ENCODE data around the gene EBLN2.
"Not testable (repeated sequence)": the region's sequence is repeated elsewhere in the genome, so short reads cannot be mapped to it uniquely, and the experiment has no call there.

The EBLN2 gene

GRCh38 chr3:73056845-73057150 is 4.7 kb upstream of the EBLN2 start:
- no peaks in the 10 kb centered on the region for H3K9me3 ChIP-seq (ENCODE audit: control insufficient read depth in 1 of 2, low read length in 2 of 2)
- no peak overlapping the region for H3K9ac ChIP-seq (ENCODE audit: low read depth in 1 of 2, low read length in 2 of 2)
- H3K4me3 ChIP-seq (ENCODE audit: low read depth in 1 of 2, low read length in 2 of 2), result no peak overlapping the region
- no peak overlapping the region for H3K27ac ChIP-seq (ENCODE audit: low read depth, low read length)
- no peaks in the 10 kb centered on the region for H3K27me3 ChIP-seq (ENCODE audit: control insufficient read depth in 1 of 2, insufficient read depth in 2 of 2, low read length in 2 of 2)
- peaks cover 5 to 13% of the 10 kb centered on the region in 2 donors for H3K4me1 ChIP-seq (ENCODE audit: control insufficient read depth in 1 of 2, insufficient read depth in 2 of 2, low read length in 2 of 2)
- H3K36me3 ChIP-seq (ENCODE audit: control insufficient read depth in 1 of 2, insufficient read depth in 2 of 2, low read length in 2 of 2), result peaks cover 0 to 5% of the 10 kb centered on the region in 2 donors

- Histone ChIP-seq H3K27me3 (ENCODE audit: control insufficient read depth in 1 of 2, insufficient read depth in 2 of 2, low read length in 2 of 2) (no peaks in the 10 kb centered on the region), H3K4me3 (ENCODE audit: low read depth in 1 of 2, low read length in 2 of 2) (no peak overlapping the region), H3K9me3 (ENCODE audit: control insufficient read depth in 1 of 2, low read length in 2 of 2) (no peaks in the 10 kb centered on the region), H3K36me3 (ENCODE audit: control insufficient read depth in 1 of 2, insufficient read depth in 2 of 2, low read length in 2 of 2) (peaks cover 16 to 37% of the 10 kb centered on the region in 2 donors), H3K4me1 (ENCODE audit: control insufficient read depth in 1 of 2, insufficient read depth in 2 of 2, low read length in 2 of 2) (peaks cover 5% of the 10 kb centered on the region in 2 donors), H3K9ac (ENCODE audit: low read depth in 1 of 2, low read length in 2 of 2) (no peak overlapping the region), H3K27ac (ENCODE audit: low read depth, low read length) (no peak overlapping the region)
Observed at GRCh38 chr3:73060302-73060723, 1.1 kb upstream of the EBLN2 start.

GRCh38 chr3:73066243-73066642 is 4.8 kb downstream of the EBLN2 start:
- H3K4me3 ChIP-seq (ENCODE audit: low read depth in 1 of 2, low read length in 2 of 2); H3K9me3 ChIP-seq (ENCODE audit: control insufficient read depth in 1 of 2, low read length in 2 of 2); H3K9ac ChIP-seq (ENCODE audit: low read depth in 1 of 2, low read length in 2 of 2); H3K27ac ChIP-seq (ENCODE audit: low read depth, low read length); H3K4me1 ChIP-seq (ENCODE audit: control insufficient read depth in 1 of 2, insufficient read depth in 2 of 2, low read length in 2 of 2); H3K27me3 ChIP-seq (ENCODE audit: control insufficient read depth in 1 of 2, insufficient read depth in 2 of 2, low read length in 2 of 2): not testable (repeated sequence)
- peaks cover 19 to 34% of the 10 kb centered on the region in 2 donors for H3K36me3 ChIP-seq (ENCODE audit: control insufficient read depth in 1 of 2, insufficient read depth in 2 of 2, low read length in 2 of 2)

GRCh38 chr3:73068419-73068818 is 7.0 kb downstream of the EBLN2 start:
- Histone ChIP-seq H3K9me3 (ENCODE audit: control insufficient read depth in 1 of 2, low read length in 2 of 2) (no peaks in the 10 kb centered on the region), H3K4me3 (ENCODE audit: low read depth in 1 of 2, low read length in 2 of 2) (no peak overlapping the region), H3K27ac (ENCODE audit: low read depth, low read length) (no peak overlapping the region), H3K4me1 (ENCODE audit: control insufficient read depth in 1 of 2, insufficient read depth in 2 of 2, low read length in 2 of 2) (no peaks in the 10 kb centered on the region), H3K9ac (ENCODE audit: low read depth in 1 of 2, low read length in 2 of 2) (no peak overlapping the region), H3K36me3 (ENCODE audit: control insufficient read depth in 1 of 2, insufficient read depth in 2 of 2, low read length in 2 of 2) (peaks cover 8 to 19% of the 10 kb centered on the region in 2 donors), H3K27me3 (ENCODE audit: control insufficient read depth in 1 of 2, insufficient read depth in 2 of 2, low read length in 2 of 2) (no peaks in the 10 kb centered on the region)

GRCh38 chr3:73069187-73069586 is 7.7 kb downstream of the EBLN2 start:
- H3K9ac ChIP-seq (ENCODE audit: low read depth in 1 of 2, low read length in 2 of 2), result no peak overlapping the region
- no peak overlapping the region for H3K4me3 ChIP-seq (ENCODE audit: low read depth in 1 of 2, low read length in 2 of 2)
- no peaks in the 10 kb centered on the region for H3K9me3 ChIP-seq (ENCODE audit: control insufficient read depth in 1 of 2, low read length in 2 of 2)
- H3K27me3 ChIP-seq (ENCODE audit: control insufficient read depth in 1 of 2, insufficient read depth in 2 of 2, low read length in 2 of 2), result no peaks in the 10 kb centered on the region
- H3K36me3 ChIP-seq (ENCODE audit: control insufficient read depth in 1 of 2, insufficient read depth in 2 of 2, low read length in 2 of 2), result peaks cover 8 to 13% of the 10 kb centered on the region in 2 donors
- no peak overlapping the region for H3K27ac ChIP-seq (ENCODE audit: low read depth, low read length)
- H3K4me1 ChIP-seq (ENCODE audit: control insufficient read depth in 1 of 2, insufficient read depth in 2 of 2, low read length in 2 of 2), result no peaks in the 10 kb centered on the region

GRCh38 chr3:73069775-73070444 is 8.5 kb downstream of the EBLN2 start:
- no peak overlapping the region for H3K4me3 ChIP-seq (ENCODE audit: low read depth in 1 of 2, low read length in 2 of 2)
- no peaks in the 10 kb centered on the region for H3K4me1 ChIP-seq (ENCODE audit: control insufficient read depth in 1 of 2, insufficient read depth in 2 of 2, low read length in 2 of 2)
- no peaks in the 10 kb centered on the region for H3K27me3 ChIP-seq (ENCODE audit: control insufficient read depth in 1 of 2, insufficient read depth in 2 of 2, low read length in 2 of 2)
- H3K9ac ChIP-seq (ENCODE audit: low read depth in 1 of 2, low read length in 2 of 2), result no peak overlapping the region
- no peaks in the 10 kb centered on the region for H3K9me3 ChIP-seq (ENCODE audit: control insufficient read depth in 1 of 2, low read length in 2 of 2)
- H3K36me3 ChIP-seq (ENCODE audit: control insufficient read depth in 1 of 2, insufficient read depth in 2 of 2, low read length in 2 of 2), result peaks cover 5 to 6% of the 10 kb centered on the region in 2 donors
- no peak overlapping the region for H3K27ac ChIP-seq (ENCODE audit: low read depth, low read length)

GRCh38 chr3:73070675-73071575 is 9.5 kb downstream of the EBLN2 start:
- Histone ChIP-seq H3K9me3 (ENCODE audit: control insufficient read depth in 1 of 2, low read length in 2 of 2) (no peaks in the 10 kb centered on the region), H3K9ac (ENCODE audit: low read depth in 1 of 2, low read length in 2 of 2) (no peak overlapping the region), H3K27me3 (ENCODE audit: control insufficient read depth in 1 of 2, insufficient read depth in 2 of 2, low read length in 2 of 2) (no peaks in the 10 kb centered on the region), H3K4me3 (ENCODE audit: low read depth in 1 of 2, low read length in 2 of 2) (no peak overlapping the region), H3K4me1 (ENCODE audit: control insufficient read depth in 1 of 2, insufficient read depth in 2 of 2, low read length in 2 of 2) (no peaks in the 10 kb centered on the region), H3K27ac (ENCODE audit: low read depth, low read length) (no peak overlapping the region), H3K36me3 (ENCODE audit: control insufficient read depth in 1 of 2, insufficient read depth in 2 of 2, low read length in 2 of 2) (peaks cover 0 to 3% of the 10 kb centered on the region in 2 donors)

- Histone ChIP-seq H3K36me3 (ENCODE audit: control insufficient read depth in 1 of 2, insufficient read depth in 2 of 2, low read length in 2 of 2) (peaks cover 0 to 3% of the 10 kb centered on the region in 2 donors), H3K27ac (ENCODE audit: low read depth, low read length) (no peak overlapping the region), H3K4me1 (ENCODE audit: control insufficient read depth in 1 of 2, insufficient read depth in 2 of 2, low read length in 2 of 2) (no peaks in the 10 kb centered on the region), H3K9me3 (ENCODE audit: control insufficient read depth in 1 of 2, low read length in 2 of 2) (no peaks in the 10 kb centered on the region), H3K27me3 (ENCODE audit: control insufficient read depth in 1 of 2, insufficient read depth in 2 of 2, low read length in 2 of 2) (no peaks in the 10 kb centered on the region), H3K4me3 (ENCODE audit: low read depth in 1 of 2, low read length in 2 of 2) (no peak overlapping the region), H3K9ac (ENCODE audit: low read depth in 1 of 2, low read length in 2 of 2) (no peak overlapping the region)
Observed at GRCh38 chr3:73071952-73072351, 10.5 kb downstream of the EBLN2 start.

GRCh38 chr3:73072634-73073033 is 11.2 kb downstream of the EBLN2 start:
- Histone ChIP-seq H3K27ac (ENCODE audit: low read depth, low read length) (no peak overlapping the region), H3K9ac (ENCODE audit: low read depth in 1 of 2, low read length in 2 of 2) (no peak overlapping the region), H3K36me3 (ENCODE audit: control insufficient read depth in 1 of 2, insufficient read depth in 2 of 2, low read length in 2 of 2) (peaks cover 0 to 3% of the 10 kb centered on the region in 2 donors), H3K4me3 (ENCODE audit: low read depth in 1 of 2, low read length in 2 of 2) (no peak overlapping the region), H3K9me3 (ENCODE audit: control insufficient read depth in 1 of 2, low read length in 2 of 2) (no peaks in the 10 kb centered on the region), H3K4me1 (ENCODE audit: control insufficient read depth in 1 of 2, insufficient read depth in 2 of 2, low read length in 2 of 2) (no peaks in the 10 kb centered on the region), H3K27me3 (ENCODE audit: control insufficient read depth in 1 of 2, insufficient read depth in 2 of 2, low read length in 2 of 2) (no peaks in the 10 kb centered on the region)

- H3K9ac ChIP-seq (ENCODE audit: low read depth in 1 of 2, low read length in 2 of 2), result no peak overlapping the region
- no peaks in the 10 kb centered on the region for H3K4me1 ChIP-seq (ENCODE audit: control insufficient read depth in 1 of 2, insufficient read depth in 2 of 2, low read length in 2 of 2)
- H3K9me3 ChIP-seq (ENCODE audit: control insufficient read depth in 1 of 2, low read length in 2 of 2), result no peaks in the 10 kb centered on the region
- peaks cover 0 to 3% of the 10 kb centered on the region in 2 donors for H3K36me3 ChIP-seq (ENCODE audit: control insufficient read depth in 1 of 2, insufficient read depth in 2 of 2, low read length in 2 of 2)
- no peaks in the 10 kb centered on the region for H3K27me3 ChIP-seq (ENCODE audit: control insufficient read depth in 1 of 2, insufficient read depth in 2 of 2, low read length in 2 of 2)
- no peak overlapping the region for H3K4me3 ChIP-seq (ENCODE audit: low read depth in 1 of 2, low read length in 2 of 2)
- H3K27ac ChIP-seq (ENCODE audit: low read depth, low read length), result no peak overlapping the region
Observed at GRCh38 chr3:73073091-73073707, 11.7 kb downstream of the EBLN2 start.

All from duodenal mucosa (tissue), 2 donors.